Measurements from ENCODE around the gene DPP9.
"Not testable (repeated sequence)": the region's sequence is repeated elsewhere in the genome, so short reads cannot be mapped to it uniquely, and the experiment has no call there.

Gene DPP9

GRCh38 chr19:4715178-4715528, 8.5 kb downstream of the DPP9 start:
- intact Hi-C loops (cut with DNase I); DNase-seq: not testable (repeated sequence)

DNA sequence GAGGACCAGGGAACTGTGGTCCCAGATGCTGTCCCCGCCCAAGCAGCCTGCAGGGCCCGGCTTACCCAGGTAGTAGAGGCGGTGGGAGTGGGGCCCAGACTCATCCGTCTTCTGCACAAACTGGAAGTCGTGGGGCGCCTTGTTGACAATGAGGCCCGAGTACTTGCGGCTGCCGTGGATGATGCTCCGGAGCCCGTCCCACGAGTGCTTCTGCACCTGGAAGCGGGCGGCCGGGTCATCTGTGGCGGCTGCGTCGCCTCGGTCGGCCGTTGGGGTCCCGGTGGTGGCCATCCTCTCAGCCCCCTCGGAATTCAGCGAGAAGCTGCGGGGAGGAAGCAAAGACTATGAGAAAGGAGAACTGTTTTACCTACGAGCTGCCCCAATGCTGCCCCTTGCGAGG, 9.6 kb downstream of the DPP9 start:
- intact Hi-C loops (cut with DNase I): no loop called here

DNA sequence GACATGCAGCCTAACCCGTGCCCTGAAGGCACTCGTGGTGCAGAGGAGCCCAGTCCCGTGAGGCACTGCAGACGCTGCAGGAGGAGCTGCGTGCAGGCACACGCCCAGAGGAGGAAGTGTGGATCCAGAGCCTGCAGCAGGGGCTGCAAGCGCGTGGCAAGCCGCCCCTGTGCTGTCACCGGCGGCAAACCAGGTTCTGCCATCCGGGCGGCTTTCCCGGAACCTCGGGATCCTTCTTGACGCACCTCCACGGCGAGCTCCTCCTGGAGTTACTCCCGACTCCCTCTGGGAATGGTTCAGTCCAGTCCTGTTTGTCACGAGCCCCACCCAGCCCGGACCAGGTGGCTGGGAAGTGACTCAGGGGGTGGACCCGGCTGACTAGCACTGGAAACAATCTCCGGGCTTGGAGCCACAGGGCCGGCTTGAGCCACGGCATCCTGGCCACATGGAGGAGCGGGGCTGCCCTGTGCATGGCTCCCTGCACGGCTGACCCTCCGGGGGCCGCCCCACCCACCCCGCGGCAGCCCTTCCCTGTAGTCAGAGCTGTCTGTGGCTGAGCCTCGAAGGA, 10.2 kb downstream of the DPP9 start:
- intact Hi-C loops (cut with DNase I): no loop called here
- DNase-seq: no peak

More for the DNA sequence above, 9.6 kb downstream of the DPP9 start:
- no peak for DNase-seq

DNA sequence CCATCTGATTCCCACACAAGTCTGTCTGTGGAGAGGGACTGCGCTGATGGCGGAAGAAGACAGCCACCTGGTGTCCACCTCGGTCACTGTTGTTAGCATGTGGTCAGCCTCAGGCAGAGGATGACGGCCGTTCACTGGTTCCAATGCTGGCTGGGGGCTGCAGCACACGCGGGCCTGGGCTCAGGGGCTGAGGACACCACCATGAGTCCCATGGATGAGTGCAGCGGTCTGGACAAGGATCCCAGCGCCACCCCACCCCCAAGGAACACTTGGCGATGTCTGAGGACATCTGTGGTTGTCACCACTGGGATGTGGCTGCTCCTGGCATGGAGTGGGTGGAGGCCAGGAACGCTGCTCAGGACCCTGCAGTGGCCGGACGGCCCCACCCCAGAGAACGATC, 10.9 kb downstream of the DPP9 start:
- intact Hi-C loops (cut with DNase I): no loop called here

DNA sequence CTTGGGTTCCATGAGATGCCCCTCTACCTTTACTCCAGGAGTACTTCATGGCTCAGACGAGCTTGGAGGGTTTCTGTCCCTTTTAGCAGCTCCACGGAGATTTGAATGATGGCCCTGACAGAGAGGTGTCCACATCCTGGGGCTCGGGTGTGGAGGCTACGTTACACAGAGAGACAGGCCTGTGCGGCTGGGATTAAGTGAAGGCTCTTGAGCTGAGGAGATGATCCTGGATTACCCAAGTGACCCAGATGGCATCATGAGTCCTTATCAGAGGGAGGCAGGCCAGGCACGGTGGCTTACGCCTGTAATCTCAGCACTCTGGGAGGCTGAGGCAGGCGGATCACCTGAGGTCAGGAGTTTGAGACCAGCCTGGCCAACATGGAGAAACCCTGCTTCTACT, 12.4 kb downstream of the DPP9 start:
- no peak for DNase-seq
- intact Hi-C loops (cut with DNase I): no loop called here

More for the DNA sequence above, 10.9 kb downstream of the DPP9 start:
- DNase-seq: no peak

GRCh38 chr19:4710281-4710600, 13.4 kb downstream of the DPP9 start:
- intact Hi-C loops (cut with DNase I): no loop called here
- no peak for DNase-seq

DNA sequence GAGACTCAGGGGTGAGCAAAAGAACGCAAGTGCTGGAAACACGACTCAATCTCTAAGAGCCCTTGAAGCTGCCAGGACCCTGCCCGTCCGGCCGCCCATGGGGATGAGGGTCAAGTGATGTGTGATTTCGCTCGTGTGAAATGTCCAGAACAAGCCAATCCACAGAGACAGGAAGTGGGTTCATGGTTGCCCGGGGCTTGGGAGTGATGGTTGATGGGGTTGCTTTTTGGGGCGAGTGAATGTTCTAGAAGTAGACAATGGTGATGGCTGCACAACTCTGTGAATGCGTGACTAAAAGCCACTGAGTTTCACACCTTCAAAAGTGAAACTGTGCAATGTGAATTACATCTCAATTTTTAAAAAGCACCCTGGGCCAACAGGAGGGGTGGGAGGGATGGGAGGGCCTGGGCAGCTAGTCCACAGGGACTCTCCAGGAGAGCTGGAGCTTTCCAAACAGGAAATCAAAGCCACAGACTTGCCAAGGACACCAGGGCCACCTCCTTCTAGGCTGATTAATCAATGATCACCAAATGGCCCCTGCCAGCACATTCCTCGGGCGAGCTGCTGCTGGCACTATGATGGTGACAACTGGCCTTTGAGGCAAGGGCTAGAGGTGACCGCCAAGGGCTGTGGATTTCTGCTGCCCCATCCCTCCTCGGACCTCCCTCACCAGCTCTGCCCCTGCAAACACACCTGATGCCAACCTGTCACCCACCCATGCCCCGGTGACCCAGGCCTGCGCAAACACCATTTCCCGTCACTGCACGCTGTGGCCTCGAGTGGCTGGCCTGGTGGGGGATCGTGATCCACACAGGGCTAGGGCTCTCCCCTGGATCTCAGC, 14.0 kb downstream of the DPP9 start:
- DNase-seq: no peak
- intact Hi-C loops (cut with DNase I): no loop called here

DNA sequence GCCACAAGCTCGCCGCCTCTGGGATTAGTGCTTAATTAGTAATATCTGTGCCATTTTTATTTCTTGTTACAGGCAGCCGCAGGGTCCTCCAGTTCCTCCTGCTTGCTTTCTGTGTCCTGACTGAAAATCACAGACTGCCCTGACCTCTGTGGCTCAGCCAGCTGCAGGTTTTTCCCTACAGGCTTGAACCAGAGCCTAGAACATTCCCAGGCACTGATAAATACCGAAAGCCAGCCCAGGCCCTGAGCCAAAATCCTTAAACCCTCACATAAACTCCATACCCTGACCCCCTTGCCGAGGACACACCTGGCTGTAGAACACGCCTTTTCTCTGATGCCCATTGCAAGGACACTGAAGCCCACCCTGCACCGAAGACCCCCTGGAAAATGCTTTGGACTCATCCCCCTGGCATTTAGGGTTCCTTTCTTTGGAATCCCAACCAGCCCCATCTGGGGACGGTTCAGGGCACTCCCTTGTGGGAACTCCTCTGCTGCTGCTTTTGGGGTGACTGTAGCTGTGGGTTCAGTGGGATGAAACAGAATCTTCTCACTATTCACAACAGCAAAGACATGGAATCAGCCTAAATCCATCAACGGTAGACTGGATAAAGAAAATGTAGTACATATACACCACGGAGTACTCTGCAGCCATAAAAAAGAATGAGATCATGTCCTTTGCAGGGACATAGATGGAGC, 15.5 kb downstream of the DPP9 start:
- intact Hi-C loops (cut with DNase I): no loop called here
- DNase-seq: no peak

- intact Hi-C loops (cut with DNase I): no loop called here
- DNase-seq: peak in 1 of 42 donors; percentile 22
Observed at GRCh38 chr19:4707322-4707721, 16.3 kb downstream of the DPP9 start.

GRCh38 chr19:4705413-4706131, 18.1 kb downstream of the DPP9 start:
- no peak for DNase-seq
- intact Hi-C loops (cut with DNase I): no loop called here

- DNase-seq: no peak
- intact Hi-C loops (cut with DNase I): no loop called here
Observed at GRCh38 chr19:4704317-4704673, 19.3 kb downstream of the DPP9 start.

- intact Hi-C loops (cut with DNase I): no loop called here
Observed at GRCh38 chr19:4703671-4704316, 19.8 kb downstream of the DPP9 start.

DNA sequence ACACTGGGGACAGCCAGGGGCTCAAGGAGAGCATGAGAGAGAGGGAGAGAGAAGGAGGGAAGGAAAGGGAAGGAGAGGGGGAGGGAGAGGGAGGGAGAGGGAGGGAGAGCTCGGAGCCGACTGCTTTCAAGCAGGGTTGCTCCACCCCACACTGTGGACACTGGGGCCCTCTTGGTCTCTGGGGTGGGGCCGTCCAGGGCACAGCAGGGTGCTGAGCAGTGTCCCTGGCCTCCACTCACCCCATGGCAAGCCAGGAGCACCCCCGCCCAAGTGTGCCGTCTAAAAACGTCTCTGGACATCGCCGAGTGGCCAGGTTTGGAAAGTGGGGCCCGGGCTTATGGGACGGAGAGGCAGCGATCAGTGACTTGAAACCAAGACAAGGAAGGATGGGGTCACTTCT, 20.9 kb downstream of the DPP9 start:
- DNase-seq: no peak
- intact Hi-C loops (cut with DNase I): no loop called here

More at GRCh38 chr19:4703671-4704316, 19.8 kb downstream of the DPP9 start:
- no peak for DNase-seq

DNA sequence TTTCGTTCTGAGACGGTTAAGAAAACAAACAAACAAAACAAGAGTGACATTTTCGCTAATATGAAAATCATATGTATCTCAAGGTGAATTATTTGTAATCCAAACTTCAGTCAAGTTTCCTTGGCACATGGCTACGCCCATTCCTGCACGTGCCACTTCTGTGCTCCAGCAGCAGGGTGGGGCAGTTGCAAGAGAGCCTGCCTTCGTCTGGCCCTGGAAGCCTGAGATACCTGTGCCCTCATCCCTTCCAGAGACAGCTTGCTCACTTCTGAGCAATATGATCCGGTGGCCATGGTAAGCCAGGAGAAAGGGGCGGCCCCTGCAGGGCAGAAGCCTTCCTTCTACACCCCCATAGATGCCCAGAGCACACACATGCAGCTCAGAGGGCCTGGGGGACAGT, 22.1 kb downstream of the DPP9 start:
- intact Hi-C loops (cut with DNase I): no loop called here

DNA sequence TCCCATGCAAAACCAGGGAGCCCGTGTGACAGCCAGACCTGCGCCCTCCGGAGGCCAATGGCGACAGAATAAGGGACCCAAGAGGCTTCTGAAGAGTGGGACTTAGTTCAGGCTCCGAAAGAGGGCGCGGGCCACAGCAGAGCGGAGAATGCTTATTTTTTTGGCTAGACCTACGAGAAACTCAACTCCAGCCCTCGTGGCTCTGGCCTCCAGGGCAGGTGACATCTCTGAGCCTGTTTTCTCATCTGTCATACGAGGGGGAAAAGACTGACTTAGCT, 23.0 kb downstream of the DPP9 start:
- intact Hi-C loops (cut with DNase I): no loop called here
- DNase-seq: no peak

More for the DNA sequence above, 22.1 kb downstream of the DPP9 start:
- no peak for DNase-seq

DNA sequence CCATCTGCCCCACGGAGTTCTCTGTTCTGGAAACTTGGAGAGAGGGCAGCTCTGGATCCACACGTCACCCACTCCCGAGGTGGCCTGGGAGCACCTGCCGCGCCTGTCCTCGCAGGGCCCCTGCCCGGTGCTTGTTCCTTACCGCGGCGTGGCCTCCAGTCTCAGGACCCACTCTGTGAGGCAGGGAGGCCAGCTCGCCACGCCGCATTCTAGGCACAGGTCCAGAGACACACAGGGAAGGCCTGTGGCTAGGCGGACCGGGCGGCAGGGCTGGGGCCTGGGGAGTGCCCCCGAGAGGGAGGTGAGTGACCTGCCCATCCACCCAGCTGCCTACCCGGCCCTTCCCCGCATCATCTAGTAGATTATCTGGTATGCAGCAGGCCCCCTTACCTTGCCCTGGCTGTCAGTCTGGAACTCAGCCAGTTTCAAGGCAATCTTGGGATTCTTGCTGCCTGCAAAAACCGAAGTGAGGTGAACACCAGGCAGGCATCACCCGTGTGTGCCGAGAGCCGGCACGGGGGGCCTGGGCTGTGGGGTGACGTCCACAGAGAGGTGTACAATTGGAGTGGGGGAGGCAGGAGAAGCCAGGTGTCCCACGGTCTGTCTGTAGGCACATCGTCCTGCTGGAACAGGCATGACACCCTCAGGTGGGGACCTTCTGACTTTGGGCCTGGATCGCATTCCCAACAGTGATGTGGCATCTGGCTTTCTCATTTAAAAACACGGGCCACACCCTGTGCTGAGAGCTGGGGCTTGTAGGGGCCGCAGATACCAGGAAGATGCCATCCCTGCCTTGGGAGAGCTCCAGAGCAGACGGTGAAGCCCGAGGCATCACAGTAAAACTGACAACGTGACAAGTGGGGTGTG, 23.6 kb downstream of the DPP9 start:
- intact Hi-C loops (cut with DNase I): no loop called here

DNA sequence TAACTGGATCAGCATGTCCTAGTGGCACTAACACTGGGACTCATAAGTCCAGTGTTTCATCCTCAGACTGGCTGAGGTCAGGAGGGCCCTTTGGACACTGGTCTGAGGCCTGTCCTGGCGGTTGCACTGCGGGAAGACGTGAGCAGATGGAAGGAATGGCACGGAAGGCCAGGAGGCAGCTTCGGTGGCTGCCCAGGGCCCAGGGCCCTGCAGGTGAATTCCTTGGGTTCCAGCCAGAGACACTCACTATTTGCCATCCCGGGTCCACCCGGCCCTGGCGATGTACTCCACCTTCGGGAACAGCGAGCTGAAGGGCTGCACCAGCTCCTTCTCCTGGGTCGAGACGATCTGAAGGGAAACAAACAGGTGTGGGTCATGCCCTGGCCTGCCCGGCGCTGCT, 26.3 kb downstream of the DPP9 start:
- DNase-seq: no peak
- intact Hi-C loops (cut with DNase I): no loop called here

More for the DNA sequence above, 23.6 kb downstream of the DPP9 start:
- no peak for DNase-seq

GRCh38 chr19:4695224-4695731, 28.4 kb downstream of the DPP9 start:
- peak in 15 of 42 donors; percentile 13 to 70 (median 30) for DNase-seq
- intact Hi-C loops (cut with DNase I): no loop called here
